ENCODE data around the gene IDI1. TPM values are rescaled to one million over a fixed set of nuclear protein-coding genes. Genes with fewer than 3 reads are reported as not detected.
A peak's percentile ranks its signal among the peaks of the same experiment; 100 is the strongest.

Gene IDI1
- total and polyA plus RNA-seq, 2 of the 4 experiments (the other 2 are of a cell fraction), result 27.3 to 27.4 TPM

DNA sequence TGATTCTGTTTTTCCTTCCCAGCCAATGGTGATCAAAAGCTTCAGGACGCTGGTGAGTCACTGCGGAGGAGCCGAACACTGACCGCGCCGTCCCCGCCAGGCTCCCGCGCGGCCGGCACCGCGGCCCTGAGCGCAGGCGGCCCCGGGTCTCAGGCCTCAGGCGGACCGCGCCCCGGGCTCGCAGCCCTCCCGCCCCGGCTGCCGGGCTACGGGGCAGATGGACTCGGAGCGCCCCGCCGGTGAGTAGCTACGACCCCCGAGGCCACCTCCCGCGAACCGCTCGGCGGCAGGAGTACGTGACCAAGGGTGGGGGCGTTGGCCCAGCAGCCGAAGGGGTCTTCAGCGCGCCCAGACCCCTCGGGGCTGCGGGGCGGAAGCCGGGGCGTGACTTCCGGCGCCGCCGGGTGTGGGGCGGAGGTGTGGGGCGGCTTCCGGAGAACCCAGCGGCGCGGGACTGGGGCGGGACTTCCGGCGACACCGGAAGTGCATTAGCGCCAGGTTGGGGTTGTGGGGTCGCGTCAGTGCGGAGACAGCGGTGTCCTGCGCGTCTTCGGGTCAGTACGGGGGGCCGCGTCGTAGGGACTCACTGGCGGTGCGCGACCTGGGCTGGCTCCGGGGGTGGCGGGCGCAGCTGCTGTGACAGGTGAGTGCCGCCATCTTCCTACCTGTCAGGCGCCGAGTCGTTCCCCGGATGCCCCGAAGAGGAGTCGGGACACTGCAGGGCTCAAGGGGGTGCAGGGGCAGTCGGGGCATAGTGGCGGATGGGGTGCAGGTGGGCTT lies 7.6 kb upstream of the IDI1 start, which contains the start of gene WDR37 (continued):
- TF ChIP-seq, protein P1, sequence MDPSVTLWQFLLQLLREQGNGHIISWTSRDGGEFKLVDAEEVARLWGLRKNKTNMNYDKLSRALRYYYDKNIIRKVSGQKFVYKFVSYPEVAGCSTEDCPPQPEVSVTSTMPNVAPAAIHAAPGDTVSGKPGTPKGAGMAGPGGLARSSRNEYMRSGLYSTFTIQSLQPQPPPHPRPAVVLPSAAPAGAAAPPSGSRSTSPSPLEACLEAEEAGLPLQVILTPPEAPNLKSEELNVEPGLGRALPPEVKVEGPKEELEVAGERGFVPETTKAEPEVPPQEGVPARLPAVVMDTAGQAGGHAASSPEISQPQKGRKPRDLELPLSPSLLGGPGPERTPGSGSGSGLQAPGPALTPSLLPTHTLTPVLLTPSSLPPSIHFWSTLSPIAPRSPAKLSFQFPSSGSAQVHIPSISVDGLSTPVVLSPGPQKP (IDR thresholded peaks at IDR 0.05; ENCODE audit: borderline replicate concordance, low read depth, low read length), result no peak
- TF ChIP-seq CEBPB (IDR thresholded peaks at IDR 0.05; ENCODE audit: low read depth, low read length), result no peak

- no peak for DNase-seq
- POLR2A ChIA-PET (ENCODE audit: unreplicated experiment), result no interaction called here
- TF ChIP-seq, protein P1 (IDR thresholded peaks at IDR 0.05; ENCODE audit: borderline replicate concordance, low read depth, low read length), result no peak
- no peak for TF ChIP-seq FOS (IDR thresholded peaks at IDR 0.05; ENCODE audit: low read depth, low read length)
- TF ChIP-seq CEBPB (IDR thresholded peaks at IDR 0.05; ENCODE audit: low read depth, low read length), result no peak
- TF ChIP-seq MAFK (IDR thresholded peaks at IDR 0.05; ENCODE audit: low read depth, low read length), result no peak
- no peak for TF ChIP-seq MAZ (IDR thresholded peaks at IDR 0.05; ENCODE audit: borderline replicate concordance, low read depth, low read length)
- TF ChIP-seq RFX5 (IDR thresholded peaks at IDR 0.05; ENCODE audit: low read depth, low read length), result no peak
- TF ChIP-seq CTCF (conservative IDR thresholded peaks at IDR 0.05; ENCODE audit: low read depth, low read length), result no peak
- no peak for TF ChIP-seq POLR2A (IDR thresholded peaks at IDR 0.05; ENCODE audit: low read depth, low read length)
- no peak for TF ChIP-seq MXI1 (IDR thresholded peaks at IDR 0.05; ENCODE audit: borderline replicate concordance, low read depth, low read length)
- no peak for TF ChIP-seq CHD1 (IDR thresholded peaks at IDR 0.05; ENCODE audit: low read depth, low read length)
- TF ChIP-seq RAD21 (IDR thresholded peaks at IDR 0.05; ENCODE audit: low read length), result no peak
- no peak for TF ChIP-seq NFE2L2 (IDR thresholded peaks at IDR 0.05; ENCODE audit: low read depth, low read length)
Observed at GRCh38 chr10:1054684-1055083, 5.8 kb upstream of the IDI1 start.

More at GRCh38 chr10:1054684-1055083, 5.8 kb upstream of the IDI1 start:
- Histone ChIP-seq H3K4me2 (ENCODE audit: low read depth, low read length) (peak overlapping the region; percentile 20; the same call in 1 of the 2 replicates), H3K14ac (replicated peaks; ENCODE audit: low read depth, low read length) (no peak overlapping the region), H3K9me1 (ENCODE audit: insufficient read depth, low read length) (peaks cover 9% of the 10 kb centered on the region), H3K27ac (ENCODE audit: insufficient read depth, low read length) (no peak overlapping the region), H4K5ac (ENCODE audit: low read depth, low read length) (no peak overlapping the region), H3K79me1 (ENCODE audit: low read depth in 1 of 2, low read length in 2 of 2) (peaks cover 25 to 59% of the 10 kb centered on the region in 2 experiments; a peak in 3 of 4 replicates), H2BK5ac (ENCODE audit: low read depth, low read length, poor library complexity, severe bottlenecking) (no peak overlapping the region), H2BK15ac (ENCODE audit: low read depth, low read length) (no peak overlapping the region), H3K4ac (ENCODE audit: low read depth, low read length) (no peak overlapping the region), H4K8ac (ENCODE audit: low read depth in 2 of 2, low read length in 2 of 2) (no peak overlapping the region), H2AFZ (replicated peaks; ENCODE audit: low read length, poor library complexity) (no peak overlapping the region), H2BK120ac (ENCODE audit: low read depth, low read length) (no peak overlapping the region), H3K4me1 (ENCODE audit: control insufficient read depth, insufficient read depth, low read length) (peaks cover 5% of the 10 kb centered on the region), H3K4me3 (ENCODE audit: insufficient read depth, low read depth, low read length) (no peak overlapping the region), H4K20me1 (ENCODE audit: insufficient read depth, low read length) (peaks cover 10% of the 10 kb centered on the region), H3K27me3 (ENCODE audit: control insufficient read depth, insufficient read depth, low read length) (no peaks in the 10 kb centered on the region), H2AK9ac (replicated peaks; ENCODE audit: low read depth, low read length, poor library complexity) (no peak overlapping the region), H3K18ac (ENCODE audit: low read depth, low read length) (no peak overlapping the region), H3K56ac (ENCODE audit: extremely low read depth, insufficient read depth, low read length) (no peak overlapping the region), H3K9ac (ENCODE audit: low read depth, low read length) (no peak overlapping the region), H2BK20ac (ENCODE audit: low read depth, low read length) (no peak overlapping the region), H2AK5ac (ENCODE audit: low read depth, low read length) (no peak overlapping the region), H3K9me3 (ENCODE audit: control insufficient read depth, insufficient read depth, low read length) (no peaks in the 10 kb centered on the region), H3K23ac (ENCODE audit: low read depth, low read length) (0 out of 2 replicates have a peak overlapping the region, but pooled peaks have one; percentile 33), H4K91ac (ENCODE audit: insufficient read depth, low read depth, low read length) (no peak overlapping the region), H3K36me3 (ENCODE audit: control insufficient read depth, insufficient read depth, low read length) (peaks cover 4% of the 10 kb centered on the region)
- no TSS peak for BruUV-seq (replicated peaks)
- WGBS, 2 experiments (ENCODE audit: extremely low coverage in 2 of 2, insufficient read length in 1 of 2), result 65% methylated on average over 4 of the region's 6 CpGs; no CpG with 5 or more reads in 1 of the 2 experiments
- intact Hi-C loops (cut with micrococcal nuclease), result no loop called here
- CTCF ChIA-PET, result no interaction called here
- in situ Hi-C loops (cut with MboI; ENCODE audit: low sequenced_read_pairs), result no loop called here
- ATAC-seq (ENCODE audit: low read depth), result no peak
- dilution Hi-C loops (cut with HindIII; ENCODE audit: low sequenced_read_pairs, unreplicated experiment), result no loop called here
